Keratinocyte (primary cell): ENCODE data around the gene CAMSAP1.

ENCODE experiments used
- EZH2 ChIP-seq: IDR thresholded peaks from one replicate; pipeline ENCODE4 v1.6.1; 2012; ENCODE audit warnings: inconsistent platforms, mild to moderate bottlenecking, low read length, moderate library complexity
- TF ChIP-seq, protein P1 (sequence below), 3 experiments: IDR thresholded peaks in 1 of 3; conservative IDR thresholded peaks in 1 of 3; optimal IDR thresholded peaks in 1 of 3; 2 replicates in 2 of 3; 3 replicates in 1 of 3; pipeline versions ENCODE3 to v1.5.1; 2011; ENCODE audit warnings: low read length in 3 of 3, mild to moderate bottlenecking in 3 of 3, moderate library complexity in 2 of 3, control low read depth in 1 of 3, inconsistent platforms in 1 of 3; ENCODE audit not compliant: insufficient read depth in 2 of 3; ENCODE audit errors: extremely low read depth in 1 of 3

DNA sequence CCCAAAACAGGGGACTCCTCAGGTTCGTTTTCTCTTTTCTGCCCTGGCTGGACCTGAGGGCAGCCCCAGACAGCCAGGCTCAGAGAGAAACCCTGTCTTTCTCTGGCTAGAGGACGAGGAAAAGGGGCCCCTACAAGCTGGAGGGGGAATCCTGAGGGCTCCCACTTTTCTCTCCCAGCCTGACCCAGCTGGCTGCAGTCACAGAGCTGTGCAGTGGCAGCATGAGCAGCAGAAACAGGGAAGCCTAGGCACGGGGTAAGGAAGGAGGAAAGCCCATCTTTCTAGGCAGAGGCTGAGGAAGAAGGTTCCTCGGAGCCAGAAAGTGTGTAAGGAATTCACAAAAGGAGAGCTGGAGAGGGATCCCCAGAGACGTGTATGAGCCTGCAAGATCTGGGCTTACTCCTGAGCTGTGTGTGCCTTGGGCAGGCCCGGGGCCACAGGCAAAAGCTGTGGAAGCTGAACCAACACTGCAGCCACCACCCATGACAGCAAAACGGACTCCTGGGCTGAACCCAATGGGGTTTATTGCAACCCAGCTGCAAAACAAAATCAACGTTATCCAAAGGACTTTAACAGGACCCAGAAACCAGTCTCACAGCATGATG lies 16.2 kb downstream of the CAMSAP1 start:
- no peak for TF ChIP-seq EZH2
- TF ChIP-seq, protein P1, sequence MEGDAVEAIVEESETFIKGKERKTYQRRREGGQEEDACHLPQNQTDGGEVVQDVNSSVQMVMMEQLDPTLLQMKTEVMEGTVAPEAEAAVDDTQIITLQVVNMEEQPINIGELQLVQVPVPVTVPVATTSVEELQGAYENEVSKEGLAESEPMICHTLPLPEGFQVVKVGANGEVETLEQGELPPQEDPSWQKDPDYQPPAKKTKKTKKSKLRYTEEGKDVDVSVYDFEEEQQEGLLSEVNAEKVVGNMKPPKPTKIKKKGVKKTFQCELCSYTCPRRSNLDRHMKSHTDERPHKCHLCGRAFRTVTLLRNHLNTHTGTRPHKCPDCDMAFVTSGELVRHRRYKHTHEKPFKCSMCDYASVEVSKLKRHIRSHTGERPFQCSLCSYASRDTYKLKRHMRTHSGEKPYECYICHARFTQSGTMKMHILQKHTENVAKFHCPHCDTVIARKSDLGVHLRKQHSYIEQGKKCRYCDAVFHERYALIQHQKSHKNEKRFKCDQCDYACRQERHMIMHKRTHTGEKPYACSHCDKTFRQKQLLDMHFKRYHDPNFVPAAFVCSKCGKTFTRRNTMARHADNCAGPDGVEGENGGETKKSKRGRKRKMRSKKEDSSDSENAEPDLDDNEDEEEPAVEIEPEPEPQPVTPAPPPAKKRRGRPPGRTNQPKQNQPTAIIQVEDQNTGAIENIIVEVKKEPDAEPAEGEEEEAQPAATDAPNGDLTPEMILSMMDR (optimal IDR thresholded peaks at IDR 0.05 in 1 of 3, IDR thresholded peaks at IDR 0.05 in 1 of 3, conservative IDR thresholded peaks at IDR 0.05 in 1 of 3; ENCODE audit: extremely low read depth in 1 of 3, insufficient read depth in 2 of 3, low read length in 3 of 3): no peak
